Posterior vena cava (tissue), 2 donors: ENCODE data around the gene TNFRSF8. TPM values are rescaled to one million over a fixed set of nuclear protein-coding genes. Genes with fewer than 3 reads are reported as not detected.

Source experiments
- DNase-seq: peaks from one replicate; pipeline ENCODE4 v3.0.0-alpha.2; 2020; ENCODE audit warnings: low spot score
- intact Hi-C, 2 donors: fragments of 100-400 bp; cut with DNase I; formaldehyde crosslinking; loops; one replicate each; pipeline versions ENCODE4 v1.14.1 to v1.14.2; 2022 to 2023
- total RNA-seq, 2 donors: library from RNA; stranded (reverse); fragmentation: NEBNext Ultra II Directional; extraction: Animal tissue kit (Norgen Biotek cat#: 25700); gene quantifications; one replicate each; pipeline ENCODE4 v1.2.1, GENCODE V29; 2021
- donor health status: DM: yes; HTN: yes; CAD: no.
- donor health status: DM: yes; HTN: yes; CAD: no.

Gene TNFRSF8
- total RNA-seq, 2 donors from 2014 or later = 1.00 to 1.3 TPM

DNA sequence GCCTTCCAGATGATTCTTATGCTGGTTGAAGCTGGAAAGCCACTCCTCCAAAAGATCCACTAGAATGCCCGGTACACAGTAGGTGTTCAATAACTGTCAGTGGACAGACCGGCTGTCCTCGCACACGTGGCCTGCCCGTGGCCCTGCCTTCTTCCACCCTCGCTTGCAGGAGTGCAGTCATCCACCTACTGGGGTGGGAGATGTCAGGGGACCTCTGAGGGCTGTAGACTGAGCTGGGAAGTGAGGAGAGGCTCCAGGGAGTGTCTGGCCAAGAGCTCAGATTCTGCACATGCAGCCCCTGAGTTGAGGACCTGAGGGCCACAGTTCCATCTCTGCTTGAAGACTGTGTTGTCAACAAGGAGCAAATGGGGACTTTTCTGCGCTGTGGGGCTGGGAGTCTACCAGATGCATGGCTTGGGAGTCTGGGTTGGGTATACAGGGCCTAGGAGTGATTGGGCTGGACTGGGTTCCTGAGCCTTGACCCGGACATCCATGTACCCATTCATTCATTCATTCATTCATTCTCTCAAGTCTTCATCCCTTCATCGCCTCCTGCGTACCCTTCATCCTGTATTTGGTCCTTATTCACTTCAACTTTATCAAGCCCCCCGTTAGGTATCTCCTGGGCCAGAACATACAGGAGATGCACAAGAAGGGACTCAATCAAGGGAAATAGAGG lies 99.5 kb downstream of the TNFRSF8 start:
- intact Hi-C loops = no loop called here
- DNase-seq = no peak

DNA sequence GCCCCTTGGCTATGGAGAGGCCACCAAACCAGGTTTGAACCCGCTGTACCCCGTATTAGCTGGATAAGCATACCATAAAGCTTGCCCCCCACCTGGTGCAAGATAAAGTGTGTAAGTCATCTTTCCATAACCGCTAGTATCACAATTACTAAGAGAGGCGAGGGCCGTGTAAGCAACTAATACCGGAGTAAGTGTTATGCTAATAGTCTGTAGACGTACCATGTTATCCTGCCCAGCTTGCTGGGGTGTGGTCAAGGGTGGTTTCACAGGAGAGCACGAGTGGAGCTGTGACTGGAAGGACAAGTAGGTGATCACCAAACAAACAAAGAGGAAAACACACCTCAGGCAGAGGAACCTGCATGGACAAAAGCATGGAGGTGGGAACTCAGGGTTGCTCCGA lies 100.1 kb downstream of the TNFRSF8 start:
- intact Hi-C loops = no loop called here
- no peak for DNase-seq

DNA sequence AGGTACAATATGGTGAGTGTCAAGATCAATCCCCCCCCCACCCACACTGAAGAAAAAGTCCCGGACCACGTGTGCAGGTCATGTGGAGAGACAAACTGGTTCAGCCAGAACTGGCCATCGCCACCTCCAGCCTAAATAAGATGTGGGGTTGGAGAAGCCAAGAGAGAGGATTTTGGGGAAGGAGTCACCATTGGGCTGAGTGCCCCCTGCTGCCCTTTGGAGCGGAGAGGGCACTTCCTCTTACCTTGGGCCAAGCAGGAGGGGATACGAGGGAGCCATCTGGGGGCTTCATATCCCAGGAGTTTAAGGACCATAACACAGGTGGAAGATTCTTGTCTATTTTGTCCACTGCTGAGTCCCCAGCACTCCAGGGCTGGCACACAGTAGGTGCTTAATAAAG lies 101.1 kb downstream of the TNFRSF8 start:
- no peak for DNase-seq
- intact Hi-C loops = no loop called here

DNA sequence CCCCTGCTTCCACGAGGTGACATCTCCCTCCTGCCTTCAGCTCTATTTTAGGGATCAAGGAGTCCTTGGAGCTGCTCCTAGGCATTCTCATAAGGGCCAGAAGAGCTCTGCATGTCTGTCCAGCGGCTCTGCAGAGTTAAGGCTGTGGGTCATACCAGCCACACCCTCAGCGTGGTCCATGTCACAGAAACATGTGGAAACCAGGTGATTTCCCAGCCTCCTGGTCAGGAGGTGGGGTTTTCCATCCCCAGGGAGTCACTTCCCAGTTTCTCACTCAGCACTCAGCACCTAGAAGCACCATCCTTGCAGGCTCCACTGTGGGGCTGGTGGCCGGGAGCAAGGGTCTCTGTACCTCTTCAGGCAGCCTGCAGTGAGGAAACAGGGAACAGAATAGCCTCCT lies 102.2 kb downstream of the TNFRSF8 start:
- no peak for DNase-seq
- intact Hi-C loops = no loop called here

- peak; percentile 92 for DNase-seq
- intact Hi-C loops = no loop called here
These were observed 103.9 kb downstream of the TNFRSF8 start, which contains the start of gene TNFRSF1B for GRCh38 chr1:12166834-12167492. Gene TNFRSF1B (plus strand): TSS chr1:12166991. CDS start chr1:12167092, 101 bp downstream.

DNA sequence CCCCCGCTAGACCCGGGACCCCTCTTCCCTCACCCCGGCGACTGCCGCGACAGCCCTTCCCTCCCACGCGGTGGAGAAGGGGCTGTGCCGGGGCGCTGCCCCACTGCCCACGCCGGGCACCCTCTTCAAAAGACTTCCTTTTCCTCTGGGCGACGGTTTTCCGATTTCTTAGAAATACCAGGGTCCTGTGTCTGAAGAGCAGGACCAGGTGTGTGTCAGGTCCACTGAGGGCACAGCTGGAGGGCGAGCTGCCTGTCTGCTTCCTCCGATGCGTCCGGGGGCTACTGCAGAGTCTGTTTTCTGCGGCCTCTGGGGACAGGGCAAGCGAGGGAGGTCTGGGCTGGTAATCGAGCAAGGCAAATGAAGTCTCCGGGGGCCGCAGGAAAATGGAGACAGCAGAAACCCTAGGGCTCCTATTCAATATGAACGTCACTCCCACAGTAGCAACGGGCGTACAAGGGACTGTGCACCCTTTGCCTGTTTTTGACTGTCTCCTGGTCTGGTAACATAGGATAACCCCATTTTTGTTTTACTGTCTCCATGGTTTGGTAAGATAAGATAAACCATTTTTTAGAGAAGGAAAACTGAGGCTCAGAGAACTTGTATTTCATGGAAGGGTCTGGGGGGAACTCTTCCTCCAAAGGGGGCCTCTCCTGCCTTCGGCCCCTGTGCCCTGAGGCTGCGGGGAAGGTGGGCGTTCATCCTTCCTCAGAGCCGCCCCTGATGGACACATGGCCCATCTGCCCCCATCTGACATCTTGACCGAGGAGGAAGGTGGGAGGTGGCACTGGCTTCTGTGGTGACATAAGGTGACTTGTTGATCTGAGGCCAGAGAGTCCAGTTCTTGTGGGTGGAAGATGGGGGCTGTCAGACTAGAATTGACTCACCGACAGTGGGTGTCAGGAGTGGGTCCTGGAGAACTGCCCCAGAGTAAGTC lies 104.7 kb downstream of the TNFRSF8 start:
- DNase-seq = no peak

DNA sequence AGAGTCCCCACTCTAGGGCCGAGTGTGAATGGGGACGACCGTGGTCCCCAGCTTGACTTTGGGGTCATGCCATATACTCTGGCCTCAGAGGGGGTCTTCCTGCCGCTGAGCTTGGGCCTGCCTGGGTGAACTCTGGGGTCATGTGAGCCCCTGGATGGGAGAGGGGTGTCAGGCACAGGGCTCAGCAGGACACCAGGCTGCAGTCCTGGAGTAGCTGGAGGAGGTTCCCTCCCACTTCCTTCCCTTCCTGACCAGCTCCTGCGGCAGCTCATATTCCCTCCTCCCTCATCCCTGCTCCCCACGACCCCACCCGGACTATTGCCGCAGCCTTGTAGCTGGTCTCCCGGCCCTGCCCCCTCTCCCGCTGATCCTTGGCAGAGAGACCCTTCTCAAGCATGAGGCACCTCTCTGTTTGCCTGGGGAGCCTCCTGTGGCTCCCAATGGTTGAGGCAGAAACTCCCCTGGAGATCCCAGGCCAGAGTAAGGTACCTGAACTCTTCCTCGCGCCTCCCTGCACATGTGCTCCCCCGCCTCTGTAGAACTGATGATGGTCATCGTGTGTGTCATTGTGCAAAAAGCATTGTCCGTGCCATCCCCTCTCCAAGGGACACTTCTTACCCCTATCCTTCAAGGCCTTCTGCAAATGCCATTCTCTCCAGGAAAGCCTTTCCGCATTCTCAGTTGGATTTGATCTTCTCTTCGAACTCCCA lies 105.5 kb downstream of the TNFRSF8 start:
- DNase-seq = no peak
- intact Hi-C loops = no loop called here

More for the DNA sequence above, 104.7 kb downstream of the TNFRSF8 start:
- intact Hi-C loops = no loop called here

- intact Hi-C loops = no loop called here
- no peak for DNase-seq
These were observed 106.5 kb downstream of the TNFRSF8 start for GRCh38 chr1:12169442-12170135.

- DNase-seq = no peak
- intact Hi-C loops = no loop called here
These were observed 107.2 kb downstream of the TNFRSF8 start for GRCh38 chr1:12170263-12170671.

DNA sequence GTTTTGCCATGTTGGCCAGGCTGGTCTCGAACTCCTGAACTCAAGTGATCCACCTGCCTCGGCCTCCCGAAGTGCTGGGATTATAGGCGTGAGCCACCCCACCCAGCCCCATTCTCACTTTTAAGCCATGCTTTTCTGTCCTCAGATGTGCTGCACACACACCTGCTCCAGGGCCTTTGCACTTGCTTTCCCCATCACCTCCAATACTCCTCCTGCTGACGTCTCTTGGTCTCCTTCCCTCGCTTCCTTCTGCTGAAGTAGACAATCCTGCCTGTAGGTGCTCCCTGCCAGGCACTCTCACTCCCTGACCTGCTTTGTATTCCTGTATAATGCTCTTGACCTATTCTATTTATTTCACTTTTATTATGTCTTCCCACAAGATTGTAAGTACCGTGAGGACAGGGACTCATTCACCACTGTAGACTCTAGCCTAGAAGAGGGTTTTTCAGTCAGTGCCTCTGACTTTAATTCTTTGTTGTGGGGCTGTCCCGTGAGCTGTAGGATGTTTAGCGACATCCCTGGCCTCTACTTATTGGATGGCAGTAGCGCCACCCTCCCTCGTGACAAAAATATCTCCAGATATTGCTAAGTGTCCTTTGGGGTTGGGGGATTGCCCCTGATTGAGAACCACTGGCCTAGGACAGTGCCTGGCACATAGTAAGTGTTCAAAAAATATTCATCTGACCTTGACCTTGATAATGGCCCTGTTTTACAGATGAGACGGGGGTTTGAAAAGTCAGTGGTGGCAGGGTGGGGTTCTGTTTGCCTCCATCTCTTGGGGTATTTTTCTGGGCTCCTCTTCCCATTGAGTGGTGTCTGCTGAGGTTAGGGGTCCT lies 108.3 kb downstream of the TNFRSF8 start:
- intact Hi-C loops = no loop called here

GRCh38 chr1:12172042-12172851 lies 109.1 kb downstream of the TNFRSF8 start:
- intact Hi-C loops = no loop called here
- DNase-seq = no peak

More for the DNA sequence above, 108.3 kb downstream of the TNFRSF8 start:
- no peak for DNase-seq

DNA sequence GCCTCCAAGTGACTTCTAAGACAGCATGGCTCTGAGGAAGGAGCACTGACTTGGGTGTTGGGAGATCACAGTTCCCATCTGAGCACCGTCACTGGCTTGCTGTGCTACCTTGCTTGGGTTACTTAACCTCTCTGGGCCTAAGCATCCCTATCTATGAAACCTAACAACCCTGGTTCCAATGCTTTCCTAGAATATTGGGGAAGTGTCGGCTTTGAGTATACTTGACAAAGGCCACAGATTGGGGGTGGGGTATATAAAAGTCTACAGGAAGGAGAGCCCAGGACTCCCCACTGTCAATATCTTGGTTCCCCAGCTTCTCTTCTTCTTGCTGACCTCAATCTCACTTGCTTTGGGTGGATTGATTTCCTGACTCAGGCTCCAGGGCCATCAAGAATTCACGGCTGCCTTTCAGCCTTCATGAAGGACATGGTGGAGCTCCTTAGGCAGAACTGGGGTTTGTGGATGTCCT lies 110.0 kb downstream of the TNFRSF8 start:
- intact Hi-C loops = no loop called here
- no peak for DNase-seq

DNA sequence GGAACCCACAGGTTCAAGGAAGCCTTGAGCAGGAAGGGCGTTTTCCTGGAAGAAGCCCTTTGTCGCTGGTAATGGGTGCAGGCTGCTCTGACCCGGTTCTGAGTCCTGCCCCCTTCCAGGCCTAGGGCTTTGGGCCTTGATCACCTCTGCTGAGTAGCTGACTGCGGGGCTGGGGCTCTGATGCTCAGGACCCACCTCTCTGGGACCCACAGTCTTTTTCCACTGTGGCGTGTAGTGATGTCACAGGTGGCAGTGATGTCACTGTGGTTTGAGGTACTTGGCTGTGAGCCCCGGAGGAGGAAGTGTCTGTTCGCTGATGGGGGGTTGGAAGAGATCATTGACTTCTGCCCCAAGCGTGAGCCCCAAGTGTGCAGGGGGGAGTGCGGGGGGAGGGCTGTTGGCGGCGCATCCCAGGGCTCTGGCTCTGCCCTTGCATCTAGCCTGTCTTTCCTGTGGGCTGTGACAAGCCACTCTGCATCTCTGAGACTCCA lies 110.6 kb downstream of the TNFRSF8 start:
- intact Hi-C loops = no loop called here
- peak; percentile 91 for DNase-seq

GRCh38 chr1:12174924-12175810 lies 112.1 kb downstream of the TNFRSF8 start:
- no peak for DNase-seq
- intact Hi-C loops = no loop called here

DNA sequence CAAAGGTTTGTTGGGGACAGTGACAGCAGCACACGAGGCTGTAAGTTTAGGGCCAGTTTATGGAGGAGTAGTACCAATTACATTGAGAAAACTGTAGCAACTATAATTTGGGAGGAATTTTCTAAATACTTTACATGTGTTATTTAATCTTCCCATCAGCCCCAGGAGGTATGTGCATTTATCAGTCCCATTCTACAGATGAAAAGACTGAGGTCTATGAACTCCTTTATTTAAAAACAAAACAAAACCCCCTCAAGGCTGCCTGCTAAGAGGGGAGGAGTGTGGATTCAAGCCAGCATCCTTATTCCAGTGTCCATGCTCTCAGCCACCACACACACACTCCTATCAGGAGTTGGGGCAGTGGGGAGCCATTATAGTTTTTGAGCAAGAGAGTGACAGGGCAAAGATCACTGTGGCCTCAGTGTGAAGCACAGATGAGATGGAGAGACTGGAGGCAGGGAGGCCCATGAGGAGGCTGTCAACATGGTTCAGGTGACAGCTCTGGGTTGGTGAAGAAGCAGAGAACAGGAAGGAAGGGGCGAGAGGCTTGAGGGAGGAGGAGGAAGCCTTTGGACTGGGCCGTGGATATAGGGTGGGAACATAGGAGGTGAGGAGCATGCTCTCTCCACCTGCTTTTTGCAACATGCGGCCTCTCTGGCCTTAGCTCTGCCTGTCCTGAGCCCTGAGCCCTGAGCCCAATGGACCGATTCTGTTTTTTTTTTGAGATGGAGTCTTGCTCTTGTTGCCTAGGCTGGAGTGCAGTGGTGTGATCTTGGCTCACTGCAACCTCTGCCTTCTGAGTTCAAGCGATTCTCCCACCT lies 113.4 kb downstream of the TNFRSF8 start:
- no peak for DNase-seq
- intact Hi-C loops = no loop called here
